ENCODE measurements around the gene CAPRIN2.

DNA sequence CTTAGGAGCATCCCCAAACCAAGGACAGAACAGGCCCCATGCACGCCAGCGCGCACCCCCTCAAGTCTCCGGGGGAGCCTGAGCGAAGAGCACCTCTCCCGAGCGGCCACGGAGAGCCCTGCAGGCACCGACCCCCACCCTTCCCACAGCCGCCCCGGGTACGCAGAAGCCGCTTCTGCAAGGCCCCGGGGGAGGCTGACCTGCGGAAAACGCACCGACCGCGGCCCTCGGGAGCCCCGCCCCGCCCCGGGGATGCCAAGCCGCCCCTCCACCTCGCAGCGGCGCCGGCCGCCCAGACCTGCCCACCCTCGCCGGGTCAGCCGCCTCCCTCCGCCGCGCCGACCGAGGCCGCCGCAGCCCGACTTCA is 385 bp downstream of the CAPRIN2 start:
- TF ChIP-seq, protein P1, sequence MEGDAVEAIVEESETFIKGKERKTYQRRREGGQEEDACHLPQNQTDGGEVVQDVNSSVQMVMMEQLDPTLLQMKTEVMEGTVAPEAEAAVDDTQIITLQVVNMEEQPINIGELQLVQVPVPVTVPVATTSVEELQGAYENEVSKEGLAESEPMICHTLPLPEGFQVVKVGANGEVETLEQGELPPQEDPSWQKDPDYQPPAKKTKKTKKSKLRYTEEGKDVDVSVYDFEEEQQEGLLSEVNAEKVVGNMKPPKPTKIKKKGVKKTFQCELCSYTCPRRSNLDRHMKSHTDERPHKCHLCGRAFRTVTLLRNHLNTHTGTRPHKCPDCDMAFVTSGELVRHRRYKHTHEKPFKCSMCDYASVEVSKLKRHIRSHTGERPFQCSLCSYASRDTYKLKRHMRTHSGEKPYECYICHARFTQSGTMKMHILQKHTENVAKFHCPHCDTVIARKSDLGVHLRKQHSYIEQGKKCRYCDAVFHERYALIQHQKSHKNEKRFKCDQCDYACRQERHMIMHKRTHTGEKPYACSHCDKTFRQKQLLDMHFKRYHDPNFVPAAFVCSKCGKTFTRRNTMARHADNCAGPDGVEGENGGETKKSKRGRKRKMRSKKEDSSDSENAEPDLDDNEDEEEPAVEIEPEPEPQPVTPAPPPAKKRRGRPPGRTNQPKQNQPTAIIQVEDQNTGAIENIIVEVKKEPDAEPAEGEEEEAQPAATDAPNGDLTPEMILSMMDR (conservative IDR thresholded peaks at IDR 0.05; ENCODE audit: low read depth, low read length), result no peak
- TF ChIP-seq POLR2A (IDR thresholded peaks at IDR 0.05; ENCODE audit: low read depth, low read length), result no peak
- no peak for TF ChIP-seq CEBPB (IDR thresholded peaks at IDR 0.05; ENCODE audit: low read depth, low read length)
- no peak for TF ChIP-seq RFX5 (IDR thresholded peaks at IDR 0.05; ENCODE audit: low read depth, low read length)
- no peak for TF ChIP-seq MXI1 (IDR thresholded peaks at IDR 0.05; ENCODE audit: borderline replicate concordance, low read depth, low read length)
- no peak for TF ChIP-seq MAFK (IDR thresholded peaks at IDR 0.05; ENCODE audit: low read depth, low read length)
- no peak for TF ChIP-seq FOS (IDR thresholded peaks at IDR 0.05; ENCODE audit: low read depth, low read length)
- TF ChIP-seq BHLHE40 (IDR thresholded peaks at IDR 0.05; ENCODE audit: low read depth, low read length), result no peak

Data from IMR-90 (cell line).